Activated CD8-positive, alpha-beta T cell treated with anti-CD3 and anti-CD28 coated beads for 36 hours (primary cell): ENCODE measurements around the gene INPP5D. TPM values are rescaled to one million over a fixed set of nuclear protein-coding genes. Genes with fewer than 3 reads are reported as not detected.

Source experiments
- ATAC-seq: fragments of 200-7000 bp; cut with Tn5 transposase; one replicate; pipeline ENCODE4 v1.10.0; 2021; ENCODE audit warnings: mild to moderate bottlenecking, moderate library complexity
- CTCF ChIA-PET: fragments of 350-600 bp; sonication (Branson Sonifier 250); formaldehyde crosslinking; loops from one replicate; lab custom pipeline; 2021; ENCODE audit warnings: antibody characterized with exemption; lab: Charles Lee
- POLR2A ChIA-PET: fragments of 350-600 bp; sonication (Branson Sonifier 250); formaldehyde crosslinking; loops from one replicate; lab custom pipeline; 2021; ENCODE audit warnings: antibody characterized with exemption; lab: Charles Lee
- DNase-seq: peaks from one replicate; pipeline ENCODE4 v3.0.0-alpha.2; 2020
- H3K27ac Mint-ChIP-seq: one replicate; pipeline ENCODE4 v1.8.0; 2021; ENCODE audit warnings: mild to moderate bottlenecking, mixed read lengths
- H3K27me3 Mint-ChIP-seq: one replicate; pipeline ENCODE4 v1.8.0; 2021; ENCODE audit warnings: mixed read lengths
- H3K36me3 Mint-ChIP-seq: one replicate; pipeline ENCODE4 v1.8.0; 2021; ENCODE audit warnings: low read depth, mixed read lengths
- H3K4me1 Mint-ChIP-seq: one replicate; pipeline ENCODE4 v1.8.0; 2021; ENCODE audit warnings: low read depth, mixed read lengths
- H3K4me3 Mint-ChIP-seq: one replicate; pipeline ENCODE4 v1.8.0; 2021; ENCODE audit warnings: mild to moderate bottlenecking, moderate library complexity, mixed read lengths
- H3K9me3 Mint-ChIP-seq: one replicate; pipeline ENCODE4 v1.8.0; 2021; ENCODE audit warnings: mixed read lengths
- intact Hi-C: fragments of 100-400 bp; cut with micrococcal nuclease; formaldehyde crosslinking; loops from one replicate; pipeline ENCODE4 v1.10.0; 2022
- total RNA-seq, 2 experiments: library from RNA; stranded (reverse); gene quantifications; one replicate each; pipeline ENCODE4 v1.2.3, GENCODE V29; 2021
- TF ChIP-seq, protein P1 (sequence below): fragments of 200-600 bp; IDR thresholded peaks from one replicate; pipeline ENCODE4 v1.8.0; 2022; ENCODE audit warnings: antibody characterized with exemption, mild to moderate bottlenecking

INPP5D gene
- 10 to 100 TPM; 38.6 to 40.2 TPM for total RNA-seq

DNA sequence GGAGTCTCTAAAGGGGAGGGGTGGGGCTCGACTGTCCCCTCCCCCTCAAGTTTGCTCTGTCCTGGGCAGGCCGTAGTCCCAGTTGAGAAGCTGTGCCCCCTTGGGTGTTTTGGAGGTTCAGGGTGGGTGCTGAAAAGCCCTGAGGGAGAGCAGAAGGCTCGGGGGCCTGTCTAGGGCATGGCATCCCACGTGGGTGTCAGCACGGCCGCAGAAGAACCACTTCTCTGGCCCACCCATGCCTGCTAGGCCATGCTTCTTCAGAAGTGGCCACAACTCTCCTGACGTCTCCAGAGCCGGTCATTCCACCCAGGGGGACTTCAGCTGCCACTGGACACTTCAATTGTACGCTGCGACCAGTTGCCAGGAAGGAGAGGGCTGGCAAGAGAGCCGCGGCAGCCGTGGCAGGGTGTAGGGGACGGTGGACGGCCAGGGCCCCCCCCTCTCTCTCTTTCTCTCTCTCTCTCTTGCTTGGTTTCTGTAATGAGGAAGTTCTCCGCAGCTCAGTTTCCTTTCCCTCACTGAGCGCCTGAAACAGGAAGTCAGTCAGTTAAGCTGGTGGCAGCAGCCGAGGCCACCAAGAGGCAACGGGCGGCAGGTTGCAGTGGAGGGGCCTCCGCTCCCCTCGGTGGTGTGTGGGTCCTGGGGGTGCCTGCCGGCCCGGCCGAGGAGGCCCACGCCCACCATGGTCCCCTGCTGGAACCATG, at the start of gene INPP5D:
Gene INPP5D, plus strand, starts transcription at position 546 of the 704 bp plus-strand sequence. Its CDS starts 137 bp downstream, at position 683.
- Mint-ChIP-seq H3K36me3 (no peaks in the 10 kb centered on the region), H3K9me3 (no peaks in the 10 kb centered on the region), H3K4me3 (peak within 1 kb of the TSS; percentile 89), H3K27me3 (no peaks in the 10 kb centered on the region), H3K4me1 (peaks cover 35% of the 10 kb centered on the region), H3K27ac (peak within 1 kb of the TSS; percentile 97)
- peak; percentile 65 for ATAC-seq
- CTCF ChIA-PET, result interaction anchor here (0.6 to 3.8 kb wide), 18 partner anchors 8 to 462 kb away, joined by 3 to 24 read pairs (median 4); partner anchors contain the start of gene ATG16L1
- peak; percentile 83 for DNase-seq
- POLR2A ChIA-PET, result interaction anchor here (0.6 to 6.7 kb wide), 22 partner anchors 9 to 363 kb away, joined by 3 to 119 read pairs (median 4); partner anchors contain the start of genes ATG16L1 and GIGYF2
- TF ChIP-seq, protein P1, sequence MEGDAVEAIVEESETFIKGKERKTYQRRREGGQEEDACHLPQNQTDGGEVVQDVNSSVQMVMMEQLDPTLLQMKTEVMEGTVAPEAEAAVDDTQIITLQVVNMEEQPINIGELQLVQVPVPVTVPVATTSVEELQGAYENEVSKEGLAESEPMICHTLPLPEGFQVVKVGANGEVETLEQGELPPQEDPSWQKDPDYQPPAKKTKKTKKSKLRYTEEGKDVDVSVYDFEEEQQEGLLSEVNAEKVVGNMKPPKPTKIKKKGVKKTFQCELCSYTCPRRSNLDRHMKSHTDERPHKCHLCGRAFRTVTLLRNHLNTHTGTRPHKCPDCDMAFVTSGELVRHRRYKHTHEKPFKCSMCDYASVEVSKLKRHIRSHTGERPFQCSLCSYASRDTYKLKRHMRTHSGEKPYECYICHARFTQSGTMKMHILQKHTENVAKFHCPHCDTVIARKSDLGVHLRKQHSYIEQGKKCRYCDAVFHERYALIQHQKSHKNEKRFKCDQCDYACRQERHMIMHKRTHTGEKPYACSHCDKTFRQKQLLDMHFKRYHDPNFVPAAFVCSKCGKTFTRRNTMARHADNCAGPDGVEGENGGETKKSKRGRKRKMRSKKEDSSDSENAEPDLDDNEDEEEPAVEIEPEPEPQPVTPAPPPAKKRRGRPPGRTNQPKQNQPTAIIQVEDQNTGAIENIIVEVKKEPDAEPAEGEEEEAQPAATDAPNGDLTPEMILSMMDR, result peak; percentile 18
- intact Hi-C loops, result loop anchor here (2.0 to 10.0 kb wide), 4 partner anchors 17 to 205 kb away; partner anchors contain the start of gene ATG16L1

- no peaks in the 10 kb centered on the region for H3K4me1 Mint-ChIP-seq
- ATAC-seq (no peak), DNase-seq (no peak)
- H3K27me3 Mint-ChIP-seq, result no peaks in the 10 kb centered on the region
- CTCF ChIA-PET, result no interaction called here
- no peaks in the 10 kb centered on the region for H3K9me3 Mint-ChIP-seq
- TF ChIP-seq, protein P1, result no peak
- intact Hi-C loops, result no loop called here
- H3K36me3 Mint-ChIP-seq, result no peaks in the 10 kb centered on the region
- POLR2A ChIA-PET, result no interaction called here
- H3K4me3 Mint-ChIP-seq, result no peak overlapping the region
- no peak overlapping the region for H3K27ac Mint-ChIP-seq
Measured at GRCh38 chr2:233010569-233011267, 49.4 kb upstream of the INPP5D start.

GRCh38 chr2:233011268-233011650, 48.9 kb upstream of the INPP5D start:
- intact Hi-C loops, result no loop called here
- ATAC-seq (no peak), DNase-seq (no peak)
- Mint-ChIP-seq H3K4me3 (no peak overlapping the region), H3K27me3 (no peaks in the 10 kb centered on the region), H3K36me3 (no peaks in the 10 kb centered on the region), H3K9me3 (no peaks in the 10 kb centered on the region), H3K27ac (no peak overlapping the region), H3K4me1 (no peaks in the 10 kb centered on the region)
- ChIA-PET POLR2A (no interaction called here), CTCF (interaction anchor here (1.2 kb wide), 1 partner anchor 158 kb away, joined by 4 read pairs; no protein-coding TSS in a partner anchor)
- TF ChIP-seq, protein P1, result no peak

DNA sequence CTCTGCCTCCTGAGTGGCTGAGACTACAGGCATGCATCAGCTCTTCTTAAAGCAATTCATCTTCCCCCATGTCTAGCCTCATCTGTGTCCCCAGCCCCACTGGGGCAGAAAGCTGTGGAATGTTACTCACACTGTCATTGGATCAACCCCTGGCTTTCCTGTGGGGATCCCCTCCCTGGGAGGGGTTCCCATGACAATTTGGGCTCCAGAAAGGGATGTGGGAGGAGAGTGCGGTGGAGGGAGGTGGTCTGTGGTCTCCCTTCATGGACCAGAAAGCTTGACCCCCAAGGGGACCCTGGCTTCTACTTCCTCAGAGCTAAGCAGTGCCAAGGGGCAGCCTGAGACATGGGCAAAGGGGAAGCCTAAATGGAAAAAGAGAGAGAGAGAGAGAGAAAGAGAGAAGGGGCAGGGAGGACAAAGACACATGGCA, 48.4 kb upstream of the INPP5D start:
- POLR2A ChIA-PET, result no interaction called here
- no peak overlapping the region for H3K27ac Mint-ChIP-seq
- no peaks in the 10 kb centered on the region for H3K9me3 Mint-ChIP-seq
- H3K4me3 Mint-ChIP-seq, result no peak overlapping the region
- intact Hi-C loops, result no loop called here
- no peaks in the 10 kb centered on the region for H3K27me3 Mint-ChIP-seq
- ATAC-seq, result no peak
- TF ChIP-seq, protein P1, result no peak
- H3K4me1 Mint-ChIP-seq, result no peaks in the 10 kb centered on the region
- no peak for DNase-seq
- CTCF ChIA-PET, result interaction anchor here (1.2 kb wide), 1 partner anchor 158 kb away, joined by 4 read pairs; no protein-coding TSS in a partner anchor
- H3K36me3 Mint-ChIP-seq, result no peaks in the 10 kb centered on the region
